GM11168 (cell line): ENCODE data around the gene SPOUT1.
"Not testable (repeated sequence)": the region's sequence is repeated elsewhere in the genome, so short reads cannot be mapped to it uniquely, and the experiment has no call there.

Source experiments
- in situ Hi-C: fragments of 300-500 bp; cut with MboI; formaldehyde crosslinking; loops from one replicate; pipeline ENCODE4 v1.12.0; 2022; ENCODE audit warnings: low sequenced_read_pairs; ENCODE audit not compliant: unreplicated experiment

The SPOUT1 gene, protein sequence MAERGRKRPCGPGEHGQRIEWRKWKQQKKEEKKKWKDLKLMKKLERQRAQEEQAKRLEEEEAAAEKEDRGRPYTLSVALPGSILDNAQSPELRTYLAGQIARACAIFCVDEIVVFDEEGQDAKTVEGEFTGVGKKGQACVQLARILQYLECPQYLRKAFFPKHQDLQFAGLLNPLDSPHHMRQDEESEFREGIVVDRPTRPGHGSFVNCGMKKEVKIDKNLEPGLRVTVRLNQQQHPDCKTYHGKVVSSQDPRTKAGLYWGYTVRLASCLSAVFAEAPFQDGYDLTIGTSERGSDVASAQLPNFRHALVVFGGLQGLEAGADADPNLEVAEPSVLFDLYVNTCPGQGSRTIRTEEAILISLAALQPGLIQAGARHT

DNA sequence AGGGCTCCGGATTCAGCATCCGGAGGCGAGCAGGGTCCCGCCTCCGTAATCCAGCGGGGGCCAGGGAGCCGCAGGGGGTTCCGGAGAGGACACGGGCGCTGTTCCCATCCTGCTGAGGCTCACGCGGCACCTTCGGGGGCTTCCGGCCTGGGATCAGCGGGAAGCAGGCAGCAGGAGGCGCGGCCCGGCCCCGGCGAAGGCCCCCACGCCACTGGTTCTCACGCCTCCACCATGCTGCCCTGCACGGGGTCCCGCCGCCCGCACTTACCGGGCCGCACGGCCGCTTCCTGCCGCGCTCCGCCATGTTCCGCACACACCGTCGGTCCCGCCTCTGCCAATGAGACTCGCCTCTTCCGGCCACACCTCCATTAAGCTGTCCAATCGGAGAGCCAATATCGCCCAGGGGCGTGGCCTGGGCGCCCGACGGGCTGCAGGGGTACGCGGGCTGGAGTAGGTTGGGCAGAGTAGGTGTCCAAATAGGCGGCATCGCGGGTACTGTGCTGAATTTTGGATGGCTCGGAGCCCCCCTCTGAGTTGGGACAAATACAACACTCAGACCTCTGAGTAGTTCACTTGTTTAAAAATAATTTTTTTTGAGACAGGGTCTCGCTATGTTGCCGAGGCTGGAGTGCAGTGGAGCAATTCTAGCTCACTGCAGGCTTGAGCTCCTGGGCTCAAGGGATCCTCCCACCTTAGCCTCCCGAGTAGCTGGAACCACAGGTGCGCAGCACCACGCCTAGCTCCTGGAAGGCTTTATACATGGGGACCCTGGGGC lies at the start of gene SPOUT1:
SPOUT1 (minus strand) TSS at position 318 of the 775 bp plus-strand sequence; CDS start at position 304, 14 bp downstream.
- in situ Hi-C loops: no loop called here

DNA sequence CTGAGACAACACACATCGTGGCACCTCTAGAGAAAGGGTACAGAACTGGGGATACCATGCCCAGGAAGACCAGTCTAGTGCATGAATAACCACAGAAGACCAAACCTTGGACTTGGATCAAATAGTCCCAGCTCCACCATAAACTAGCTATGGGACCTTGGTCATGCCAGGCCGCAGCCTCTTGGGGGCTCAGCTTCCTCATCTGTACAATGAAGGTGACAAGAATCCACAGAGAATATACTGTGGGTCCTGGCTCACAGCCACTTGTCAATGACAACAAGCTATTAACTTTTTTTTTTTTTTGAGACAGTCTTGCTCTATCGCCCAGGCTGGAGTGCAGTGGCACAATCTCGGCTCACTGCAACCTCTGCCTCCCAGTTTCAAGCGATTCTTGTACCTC lies 48.3 kb upstream of the SPOUT1 start:
- in situ Hi-C loops: no loop called here

DNA sequence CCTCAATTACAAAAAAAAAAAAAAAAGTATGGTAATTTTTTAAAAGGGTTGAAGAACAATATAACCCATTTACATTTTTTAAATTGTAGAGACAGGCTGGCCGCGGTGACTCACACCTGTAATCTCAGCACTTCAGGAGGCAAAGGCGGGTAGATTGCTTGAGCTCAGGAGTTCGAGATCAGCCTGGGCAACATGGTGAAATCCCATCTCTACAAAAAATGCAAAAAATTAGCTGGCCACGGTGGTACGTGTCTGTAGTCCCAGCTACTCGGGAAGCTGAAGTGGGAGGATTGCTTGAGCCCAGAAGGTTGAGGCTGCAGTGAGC lies 41.3 kb upstream of the SPOUT1 start:
- in situ Hi-C loops: not testable (repeated sequence)

DNA sequence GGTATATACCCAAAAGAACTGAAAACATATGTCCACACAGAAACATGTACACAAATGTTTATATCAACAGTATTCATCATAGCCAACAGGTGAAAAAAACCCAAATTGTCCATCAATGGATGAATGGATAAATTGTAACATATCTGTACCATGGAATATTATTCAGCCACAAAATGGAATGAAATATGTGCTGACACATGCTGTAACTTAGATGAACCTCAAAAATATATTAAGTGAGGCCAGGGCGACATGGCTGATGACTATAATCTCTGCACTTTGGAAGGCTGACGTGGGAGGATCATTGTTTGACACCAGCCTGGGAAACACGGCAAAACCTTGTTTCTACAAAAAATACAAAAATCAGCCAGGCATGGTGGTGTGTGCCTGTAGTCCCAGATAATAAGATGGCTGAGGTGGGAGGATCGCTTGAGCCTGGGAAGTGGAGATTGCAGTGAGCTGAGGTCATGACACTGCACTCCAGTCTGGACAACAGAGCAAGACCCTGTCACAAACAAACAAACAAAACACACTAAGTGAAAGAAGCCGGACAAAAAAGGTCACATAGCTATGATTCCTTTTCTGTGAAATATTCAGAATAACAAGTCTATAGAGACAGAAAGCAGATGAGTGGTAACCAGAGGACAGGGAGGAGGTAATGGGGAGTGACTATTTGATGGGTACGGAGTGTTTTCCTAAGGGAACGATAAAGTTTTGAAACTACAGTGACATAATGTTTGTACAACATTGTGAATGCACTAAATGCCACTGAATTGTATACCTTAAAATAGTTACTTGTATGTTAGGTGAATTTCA lies 40.7 kb upstream of the SPOUT1 start:
- in situ Hi-C loops: no loop called here

DNA sequence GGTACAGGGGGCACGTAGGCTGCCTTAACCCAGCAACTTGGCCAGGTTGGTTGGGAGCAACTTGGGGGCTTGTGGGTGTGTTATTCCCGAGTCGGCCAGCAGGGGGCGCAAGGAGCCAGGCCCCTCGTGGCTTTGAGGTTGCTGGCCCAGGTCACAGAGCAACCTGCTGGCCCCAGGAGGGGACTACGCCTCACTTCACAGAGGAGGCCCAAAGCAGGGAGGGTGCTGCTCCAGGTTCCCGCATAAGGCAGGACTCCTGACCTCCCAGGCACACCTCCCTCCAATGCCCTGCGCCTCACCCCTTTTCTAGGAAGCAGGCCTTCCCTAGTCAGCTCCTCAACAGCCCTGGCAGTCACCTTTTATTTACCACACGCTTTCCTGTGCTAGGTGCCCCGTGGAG lies 34.1 kb upstream of the SPOUT1 start:
- in situ Hi-C loops: no loop called here

DNA sequence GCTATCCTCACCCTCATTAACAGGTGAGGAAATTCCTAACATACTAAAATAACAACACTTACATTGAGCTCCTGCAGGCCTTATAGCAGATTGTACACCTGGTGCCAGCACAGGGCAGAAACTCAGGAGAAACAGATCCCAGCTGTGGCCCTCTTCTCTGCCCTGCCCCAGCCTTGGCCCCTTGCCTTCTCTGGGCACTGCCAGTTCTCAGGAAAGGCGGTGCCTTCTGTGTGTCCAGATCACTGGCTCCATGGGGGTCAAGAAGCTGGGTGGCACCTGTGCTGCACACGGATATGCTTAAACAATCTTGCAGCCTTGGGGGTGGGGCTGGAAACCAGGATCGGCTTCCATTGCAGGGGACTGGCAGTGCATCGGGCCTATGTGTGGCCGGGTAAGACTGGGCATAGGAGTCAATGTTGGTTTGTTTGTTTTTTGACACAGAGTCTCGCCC lies 32.8 kb upstream of the SPOUT1 start:
- in situ Hi-C loops: no loop called here

DNA sequence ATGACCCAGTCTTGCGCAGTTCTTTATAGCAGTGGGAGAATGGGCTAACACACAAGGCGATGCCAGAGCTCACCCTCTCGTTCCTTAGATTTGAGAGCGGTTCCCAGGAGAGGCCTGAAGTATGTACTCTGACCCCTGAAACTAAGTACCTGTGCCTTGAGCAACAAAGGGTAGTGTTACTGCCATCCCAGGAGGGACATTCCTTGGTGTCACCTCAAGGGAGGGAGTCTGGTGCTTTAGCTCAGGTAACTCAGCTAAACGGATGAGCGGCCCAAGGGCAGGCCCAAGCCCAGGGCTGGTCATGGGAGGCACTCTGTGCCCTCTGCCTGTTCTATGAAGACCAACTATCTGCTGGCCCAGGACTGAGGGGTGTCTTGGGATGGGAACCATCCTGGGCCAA lies 31.9 kb upstream of the SPOUT1 start:
- in situ Hi-C loops: no loop called here

DNA sequence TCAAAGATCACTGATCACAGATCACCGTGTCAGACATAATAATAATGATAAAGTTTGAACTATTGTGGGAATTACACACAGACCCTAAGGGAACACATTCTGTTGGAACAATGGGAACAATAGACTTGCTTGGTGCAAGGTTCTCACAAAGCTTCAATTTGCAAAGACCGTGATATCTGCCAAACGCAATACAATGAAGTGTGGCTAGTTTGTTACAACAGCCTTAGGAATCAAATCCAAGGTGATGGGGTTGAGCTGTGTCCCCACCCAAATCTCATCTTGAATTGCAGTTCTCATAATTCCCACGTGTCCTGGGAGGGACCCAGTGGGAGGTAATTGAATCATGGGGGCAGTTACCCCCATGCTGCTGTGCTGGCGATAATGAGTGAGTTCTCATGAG lies 31.3 kb upstream of the SPOUT1 start:
- in situ Hi-C loops: no loop called here

DNA sequence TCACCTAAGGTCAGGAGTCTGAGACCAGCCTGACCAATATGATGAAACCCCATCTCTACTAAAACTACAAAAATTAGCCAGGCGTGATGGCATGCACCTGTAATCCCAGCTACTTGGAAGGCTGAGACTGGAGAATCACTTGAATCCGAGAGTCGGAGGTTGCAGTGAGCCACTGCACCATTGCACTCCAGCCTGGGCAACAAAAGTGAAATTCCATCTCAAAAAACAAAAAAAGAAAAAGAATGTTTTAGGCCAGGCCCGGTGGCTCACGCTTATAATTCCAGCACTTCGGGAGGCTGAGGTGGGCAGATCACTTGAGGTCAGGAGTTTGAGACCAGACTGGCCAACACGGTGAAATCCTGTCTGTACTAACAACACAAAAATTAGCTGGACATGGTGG lies 28.9 kb upstream of the SPOUT1 start:
- in situ Hi-C loops: not testable (repeated sequence)

DNA sequence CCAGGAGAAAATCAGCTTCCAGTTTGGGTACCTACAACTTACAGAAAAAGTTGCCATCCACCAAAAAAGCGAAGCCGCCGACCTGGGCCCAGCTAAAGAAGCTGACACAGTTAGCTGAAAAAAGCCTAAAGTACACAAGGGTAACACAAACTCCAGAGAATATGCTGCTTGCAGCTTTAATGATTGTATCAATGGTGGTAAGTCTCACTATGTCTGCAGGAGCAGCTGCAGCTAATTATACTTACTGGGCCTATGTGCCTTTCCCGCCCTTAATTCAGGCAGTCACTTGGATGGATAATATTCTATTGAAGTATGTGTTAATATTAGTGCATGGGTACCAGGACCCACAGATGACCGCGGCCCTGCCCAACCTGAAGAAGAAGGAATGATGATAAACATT lies 24.9 kb upstream of the SPOUT1 start:
- in situ Hi-C loops: not testable (repeated sequence)

DNA sequence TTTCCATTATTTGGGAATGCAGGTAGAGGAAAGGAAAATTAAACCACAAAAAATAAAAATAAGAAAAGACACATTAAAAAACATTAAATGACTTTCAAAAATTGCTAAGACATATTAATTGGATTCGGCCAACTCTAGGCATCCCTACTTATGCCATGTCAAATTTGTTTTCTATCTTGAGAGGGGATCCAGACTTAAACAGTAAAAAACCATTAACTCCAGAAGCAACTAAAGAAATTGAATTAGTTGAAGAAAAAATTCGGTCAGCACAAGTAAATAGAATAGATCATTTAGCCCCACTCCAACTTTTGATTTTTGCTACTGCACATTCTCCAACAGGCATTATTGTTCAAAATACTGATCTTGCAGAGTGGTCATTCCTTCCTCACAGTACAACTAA lies 23.1 kb upstream of the SPOUT1 start:
- in situ Hi-C loops: not testable (repeated sequence)

DNA sequence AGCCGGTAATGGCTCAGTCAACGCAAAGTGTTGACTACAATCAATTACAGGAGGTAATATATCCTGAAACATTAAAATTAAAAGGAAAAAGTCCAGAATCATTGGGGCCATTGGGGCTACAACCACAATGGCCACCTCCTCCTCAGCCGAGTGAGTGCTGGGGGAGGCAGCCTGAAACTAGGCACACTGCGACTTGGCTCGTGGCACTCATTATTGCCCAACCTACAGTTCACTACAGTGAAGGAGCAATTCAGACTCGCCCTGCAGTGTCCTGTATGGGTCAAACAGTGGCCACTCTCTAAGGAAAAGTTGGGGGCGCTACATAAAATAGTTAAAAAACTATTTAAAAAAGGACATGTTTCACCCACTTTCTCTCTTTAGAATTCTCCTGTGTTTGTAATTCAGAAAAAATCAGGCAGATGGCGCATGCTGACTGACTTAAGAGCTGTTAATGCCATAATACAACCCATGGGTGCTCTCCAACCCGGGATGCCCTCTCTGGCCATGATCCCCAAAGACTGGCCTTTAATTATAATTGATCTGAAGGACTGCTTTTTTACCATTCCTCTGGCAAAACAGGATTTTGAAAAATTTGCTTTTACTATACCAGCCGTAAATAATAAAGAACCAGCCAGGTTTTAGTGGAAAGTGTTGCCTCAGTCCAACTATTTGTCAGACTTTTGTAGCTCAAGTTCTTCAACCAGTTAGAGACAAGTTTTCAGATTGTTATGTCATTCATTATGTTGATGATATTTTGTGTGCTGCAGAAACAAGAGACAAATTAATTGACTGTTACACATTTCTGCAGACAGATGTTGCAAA lies 22.4 kb upstream of the SPOUT1 start:
- in situ Hi-C loops: not testable (repeated sequence)

DNA sequence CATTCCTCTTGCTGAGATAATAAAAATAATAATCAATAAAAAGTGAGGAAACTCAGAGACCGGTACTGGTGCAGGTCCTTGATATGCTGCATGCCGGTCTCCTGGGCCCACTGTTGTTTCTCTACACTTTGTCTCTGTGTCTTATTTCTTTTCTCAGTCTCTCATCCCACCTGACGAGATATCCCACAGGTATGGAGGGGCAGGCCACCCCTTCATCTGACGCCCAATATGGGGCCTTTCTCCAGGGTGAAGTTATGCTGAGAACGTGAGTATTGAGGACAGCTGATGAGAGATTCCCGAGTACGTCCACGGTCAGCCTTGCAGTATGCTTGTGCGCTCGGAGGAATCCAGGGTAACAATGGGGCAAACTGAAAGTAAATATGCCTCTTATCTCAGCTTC lies 21.4 kb upstream of the SPOUT1 start:
- in situ Hi-C loops: not testable (repeated sequence)

DNA sequence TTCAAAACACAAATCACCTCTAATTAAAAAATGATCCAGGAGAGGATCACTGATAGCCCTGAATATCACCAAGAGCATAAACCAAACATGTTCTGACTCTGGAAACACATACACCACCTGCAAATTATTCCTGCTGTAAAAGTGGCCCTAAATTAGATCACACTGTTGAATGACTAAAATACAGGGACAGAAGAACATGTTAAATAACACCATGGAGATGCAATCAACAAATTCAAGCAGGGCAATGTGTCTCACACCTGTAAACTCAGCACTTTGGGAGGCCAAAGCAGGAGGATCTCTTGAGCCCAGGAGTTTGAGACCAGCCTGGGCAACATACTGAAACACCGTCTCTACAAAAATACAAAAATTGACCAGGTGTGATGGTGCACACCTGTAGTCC lies 18.2 kb upstream of the SPOUT1 start:
- in situ Hi-C loops: no loop called here

DNA sequence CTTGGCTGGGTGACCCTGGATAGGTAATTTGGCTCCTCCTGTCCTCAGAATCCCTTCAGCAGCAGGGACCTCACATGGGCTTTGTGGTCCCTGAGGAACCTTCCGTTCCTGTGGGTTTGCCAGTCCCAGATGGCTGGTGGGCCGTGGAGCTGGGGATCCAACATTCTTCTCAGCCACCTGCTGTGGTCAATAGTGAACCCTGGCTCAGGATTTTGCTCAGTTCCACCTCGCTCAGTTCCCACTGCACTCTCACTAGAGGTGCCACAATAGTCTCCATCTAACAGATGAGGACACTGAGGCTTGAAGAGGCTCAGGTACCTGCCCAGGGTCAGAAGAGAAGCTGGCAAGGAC lies 17.1 kb upstream of the SPOUT1 start:
- in situ Hi-C loops: no loop called here

DNA sequence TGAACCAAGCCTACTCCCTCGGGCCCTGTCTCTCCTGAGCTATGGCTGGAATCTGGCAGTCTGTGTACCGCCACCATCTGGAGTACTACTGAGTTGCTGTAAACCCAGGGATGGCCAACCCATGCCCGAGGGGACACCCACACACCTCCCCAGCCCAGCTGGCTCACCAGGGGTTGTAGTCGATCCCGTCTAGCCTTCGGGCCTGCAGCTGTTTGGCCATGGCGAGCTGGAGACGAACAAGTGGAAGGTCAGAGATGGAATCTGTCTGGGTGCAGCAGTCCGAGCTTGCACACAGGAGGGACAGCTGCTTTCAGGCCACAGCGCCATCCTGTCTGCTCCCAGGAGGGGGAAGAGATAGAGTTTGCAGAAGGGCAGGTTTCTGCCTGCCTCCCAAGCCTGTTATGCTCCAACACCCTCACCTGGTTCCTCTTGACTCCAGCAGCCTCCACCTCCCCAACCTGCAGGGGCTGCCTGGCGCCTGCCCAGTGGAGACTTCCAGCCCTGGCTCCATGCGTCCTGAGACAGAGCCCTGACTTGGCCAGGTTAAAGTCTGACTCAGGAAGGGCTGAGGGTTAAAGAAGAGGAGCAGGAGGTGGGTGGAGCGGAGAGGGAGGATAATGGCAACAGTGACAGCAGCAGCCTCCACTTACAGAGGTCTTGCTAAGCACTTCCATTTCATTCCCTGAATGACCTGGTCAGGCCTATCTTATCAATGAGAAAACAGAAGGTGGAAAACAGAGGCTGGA lies 15.8 kb upstream of the SPOUT1 start:
- in situ Hi-C loops: no loop called here

DNA sequence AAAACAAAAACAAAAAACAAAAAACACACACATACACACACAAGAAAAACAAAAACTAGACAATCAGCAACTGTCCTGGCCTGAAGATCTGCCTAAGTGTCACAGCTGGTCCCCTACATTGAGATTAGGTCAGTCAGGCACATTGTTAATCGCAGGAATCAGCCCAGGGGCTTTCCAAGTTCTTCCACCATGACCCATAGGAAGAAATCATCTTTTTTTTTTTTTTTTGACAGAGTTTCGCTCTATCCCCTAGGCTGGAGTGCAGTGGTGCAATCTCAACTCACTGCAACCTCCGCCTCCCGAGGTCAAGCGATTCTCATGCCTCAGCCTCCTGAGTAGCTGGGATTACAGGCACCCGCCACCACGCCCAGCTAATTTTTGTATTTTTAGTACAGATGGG lies 13.6 kb upstream of the SPOUT1 start:
- in situ Hi-C loops: not testable (repeated sequence)

DNA sequence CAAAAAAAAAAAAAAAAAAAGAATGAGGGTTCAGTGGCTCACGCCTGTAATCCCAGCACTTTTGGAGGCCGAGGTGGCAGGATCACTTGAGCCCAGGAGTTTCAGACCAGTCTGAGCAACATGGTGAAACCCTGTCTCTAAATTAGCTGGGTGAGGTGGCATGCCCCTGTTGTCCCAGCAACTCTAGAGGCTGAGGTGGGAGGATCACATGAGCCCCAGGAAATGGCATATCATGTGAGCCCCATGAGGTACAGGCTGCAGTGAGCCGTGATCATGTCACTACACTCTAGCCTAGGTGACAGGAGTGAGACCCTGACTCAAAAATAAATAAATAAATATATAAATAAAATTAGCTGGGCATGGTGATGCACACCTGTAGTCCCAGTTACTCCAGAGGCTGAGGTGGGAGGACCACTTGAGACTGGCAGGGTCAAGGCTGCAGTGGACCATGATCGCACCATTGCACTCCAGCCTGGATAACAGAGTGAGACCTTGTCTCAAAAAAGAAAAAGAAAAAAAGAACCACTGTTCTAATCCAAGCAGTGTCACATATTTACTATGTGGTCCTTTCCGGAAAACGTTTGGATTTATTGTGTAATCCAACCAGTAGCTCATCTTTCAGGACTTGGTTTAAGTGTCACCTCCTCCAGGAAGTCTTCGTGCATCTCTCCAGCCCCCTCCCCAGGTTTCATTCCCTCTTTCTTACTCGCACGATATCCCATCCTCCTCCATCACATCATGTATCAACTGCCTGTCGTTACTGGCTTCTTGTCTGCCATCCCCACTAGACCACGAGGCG lies 12.3 kb upstream of the SPOUT1 start:
- in situ Hi-C loops: no loop called here

DNA sequence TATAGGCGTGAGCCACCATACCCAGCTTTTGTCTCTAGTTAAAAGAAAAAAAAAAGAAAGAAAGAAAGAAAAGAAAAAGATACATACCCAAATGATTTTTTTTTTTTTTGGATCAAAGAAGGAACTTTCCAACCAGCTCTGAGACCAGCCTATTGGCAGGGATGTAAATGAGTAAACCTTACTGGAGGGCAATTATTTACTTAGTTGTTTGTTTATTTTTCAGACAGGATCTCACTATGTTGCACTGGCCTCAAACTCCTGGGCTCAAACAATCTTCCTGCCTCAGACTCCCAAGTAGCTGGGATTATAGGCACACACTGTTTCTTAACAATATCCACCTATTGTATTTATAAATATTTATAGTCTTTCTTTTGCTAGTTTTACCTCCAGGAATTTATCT lies 10.9 kb upstream of the SPOUT1 start:
- in situ Hi-C loops: no loop called here
